GM18526 (cell line): ENCODE measurements around the gene ROBO4.

Source experiments
- POLR2A ChIP-seq: IDR thresholded peaks from 3 replicates; pipeline ENCODE4 v1.6.1; 2011; ENCODE audit not compliant: insufficient read length; ENCODE audit errors: extremely low read depth

Gene ROBO4

DNA sequence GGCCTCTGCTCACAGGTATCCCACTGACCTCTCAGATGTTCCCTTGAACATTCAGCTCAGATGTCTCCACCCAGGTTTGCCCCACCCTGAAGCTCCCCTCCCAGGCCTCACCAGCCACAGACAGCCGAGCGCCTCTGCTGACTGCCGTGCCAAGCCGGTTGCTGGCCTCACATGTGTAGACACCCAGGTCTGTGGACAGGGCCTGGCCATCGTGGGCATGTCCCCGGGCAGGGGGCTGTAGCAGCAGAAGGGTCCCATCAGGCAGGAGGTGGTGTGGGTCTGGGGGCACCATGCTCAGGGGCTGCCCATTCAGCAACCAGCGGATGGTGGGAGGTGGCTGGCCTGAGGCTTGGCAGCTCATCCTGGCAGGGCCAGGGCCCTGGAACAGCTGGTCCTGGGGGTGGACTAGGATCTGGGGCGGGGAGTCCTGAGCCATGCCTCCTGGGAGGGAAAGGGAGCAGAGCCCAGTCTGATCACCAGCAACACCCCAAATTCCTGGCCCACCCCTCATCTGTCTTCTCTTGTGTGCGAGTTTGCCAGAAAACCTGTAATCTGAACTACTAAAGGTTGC is 759 bp downstream of the ROBO4 start:
- no peak for TF ChIP-seq POLR2A

DNA sequence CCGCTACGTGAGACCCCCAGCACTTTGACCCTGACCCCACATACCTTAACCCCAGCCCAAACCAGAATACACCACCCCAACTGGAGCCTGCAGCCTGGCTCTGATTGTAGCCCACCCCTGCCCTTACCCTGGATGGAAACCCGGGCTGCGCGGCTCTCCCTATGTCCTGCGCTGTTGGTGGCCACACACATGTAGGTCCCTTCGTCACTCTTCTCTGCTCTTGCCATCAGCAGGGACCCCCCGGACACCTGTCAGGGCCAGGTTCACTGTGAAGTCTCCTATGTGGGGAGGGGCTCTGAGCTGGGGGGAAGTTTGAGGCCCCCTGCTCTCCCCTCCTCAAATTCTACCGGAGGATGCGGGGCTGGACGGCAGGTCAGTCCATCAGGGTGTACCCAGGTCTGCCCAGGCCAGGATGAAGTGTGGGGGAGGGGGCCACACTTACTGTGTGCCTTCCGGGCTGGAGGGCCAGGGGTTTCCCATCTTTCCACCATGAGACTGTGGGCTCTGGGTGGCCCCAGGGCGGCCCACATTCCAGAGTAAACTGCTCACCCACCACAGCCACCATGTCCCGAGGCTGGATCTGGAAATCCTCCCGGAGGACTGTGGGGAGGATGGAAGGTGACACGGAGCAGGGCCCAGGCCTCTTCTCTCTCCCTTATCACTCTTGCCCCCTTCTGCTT is 1.5 kb downstream of the ROBO4 start:
- no peak for TF ChIP-seq POLR2A

DNA sequence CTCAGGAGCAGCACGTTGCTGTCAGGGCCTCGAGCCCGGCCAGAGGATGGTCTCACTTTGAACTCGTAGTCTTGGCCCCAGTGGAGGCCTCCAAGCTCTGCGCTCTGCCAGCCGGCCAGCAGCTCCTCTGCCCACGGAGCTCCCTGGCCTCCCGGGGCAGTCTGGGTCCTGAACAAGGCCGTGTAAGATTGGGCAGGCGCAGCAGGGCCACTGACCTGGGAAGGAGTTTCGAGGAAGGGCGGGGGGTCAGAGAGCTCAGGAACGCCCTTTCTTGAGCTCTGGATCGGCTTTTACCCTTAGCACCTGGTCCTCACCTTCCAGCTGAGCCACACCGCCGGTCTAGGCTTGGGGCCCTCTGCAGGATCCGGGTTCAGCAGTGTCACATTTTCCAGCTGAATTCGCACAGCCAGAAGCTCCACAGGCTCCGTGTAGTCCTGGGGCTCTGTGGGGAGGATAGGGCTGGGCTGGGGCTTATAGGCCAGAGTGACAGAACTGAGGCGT is 2.1 kb downstream of the ROBO4 start:
- no peak for TF ChIP-seq POLR2A

DNA sequence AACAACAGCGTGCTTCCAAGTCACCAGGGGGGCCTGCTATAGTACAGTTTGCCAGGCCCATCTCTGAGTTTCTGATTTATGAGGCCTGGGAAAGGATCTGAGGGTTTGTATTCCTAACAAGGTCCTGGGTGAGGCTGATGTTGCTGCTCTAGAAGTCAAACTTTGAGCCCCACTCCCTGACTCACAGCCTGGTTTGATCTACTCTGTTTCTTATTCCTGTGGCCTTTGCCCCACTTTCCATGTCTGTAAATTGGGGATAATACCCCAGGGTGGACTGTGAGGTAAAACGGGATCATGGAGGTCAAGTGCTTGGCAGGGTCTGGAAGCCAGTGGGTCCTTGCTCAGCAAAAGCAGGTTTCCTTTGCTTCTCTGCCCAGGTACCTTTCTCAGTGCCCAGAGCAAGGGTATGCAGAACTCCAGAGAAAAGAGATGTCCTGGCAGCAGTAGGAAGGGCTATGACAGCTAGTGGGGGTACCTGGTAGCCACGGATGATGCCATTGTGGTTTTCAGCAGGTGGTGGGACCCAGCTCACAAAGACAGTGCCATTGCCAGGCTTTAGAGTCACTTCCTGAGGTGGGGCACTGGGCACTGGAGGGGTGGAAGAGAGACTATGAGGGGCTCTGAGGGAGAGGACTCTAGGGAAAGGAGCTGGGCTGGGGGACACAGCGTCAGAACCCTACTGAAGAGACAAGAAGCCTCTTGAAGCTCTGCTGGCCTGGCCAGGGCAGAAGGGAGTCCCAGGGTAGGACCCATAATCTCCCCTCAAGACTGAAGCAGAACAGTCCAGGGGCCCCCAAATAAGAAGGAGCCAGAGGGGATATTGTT is 2.8 kb downstream of the ROBO4 start:
- TF ChIP-seq POLR2A = no peak

DNA sequence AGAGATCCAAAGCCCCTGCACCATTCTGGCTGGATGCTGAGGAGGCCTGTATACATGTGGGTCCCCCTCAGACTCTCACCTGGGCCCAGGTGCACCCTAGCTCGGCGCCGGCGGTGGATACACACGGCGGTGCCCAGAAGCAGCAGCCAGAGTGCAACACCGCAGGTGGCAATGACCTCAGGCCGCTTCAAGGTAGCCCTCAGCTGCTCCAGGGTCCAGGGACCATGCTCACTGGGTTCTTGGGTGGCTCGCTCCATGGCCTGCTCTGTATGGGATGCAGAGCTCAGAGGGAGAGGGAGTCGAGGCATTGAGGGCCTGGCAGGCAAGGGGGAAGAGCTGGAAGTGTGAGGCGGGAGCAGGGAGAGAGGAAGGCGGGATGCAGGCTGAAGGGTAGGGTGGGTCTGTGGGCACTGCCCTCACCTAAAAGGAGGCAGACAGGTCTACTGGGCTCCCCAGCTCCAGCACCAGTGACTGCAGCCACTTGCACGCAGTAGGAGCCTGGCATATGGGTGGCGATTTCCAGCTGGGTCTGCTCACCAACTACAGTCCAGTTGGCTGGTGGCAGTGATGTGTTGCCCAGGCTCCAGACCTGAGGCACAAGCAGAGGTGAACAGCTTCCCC is 3.8 kb downstream of the ROBO4 start:
- TF ChIP-seq POLR2A = no peak

DNA sequence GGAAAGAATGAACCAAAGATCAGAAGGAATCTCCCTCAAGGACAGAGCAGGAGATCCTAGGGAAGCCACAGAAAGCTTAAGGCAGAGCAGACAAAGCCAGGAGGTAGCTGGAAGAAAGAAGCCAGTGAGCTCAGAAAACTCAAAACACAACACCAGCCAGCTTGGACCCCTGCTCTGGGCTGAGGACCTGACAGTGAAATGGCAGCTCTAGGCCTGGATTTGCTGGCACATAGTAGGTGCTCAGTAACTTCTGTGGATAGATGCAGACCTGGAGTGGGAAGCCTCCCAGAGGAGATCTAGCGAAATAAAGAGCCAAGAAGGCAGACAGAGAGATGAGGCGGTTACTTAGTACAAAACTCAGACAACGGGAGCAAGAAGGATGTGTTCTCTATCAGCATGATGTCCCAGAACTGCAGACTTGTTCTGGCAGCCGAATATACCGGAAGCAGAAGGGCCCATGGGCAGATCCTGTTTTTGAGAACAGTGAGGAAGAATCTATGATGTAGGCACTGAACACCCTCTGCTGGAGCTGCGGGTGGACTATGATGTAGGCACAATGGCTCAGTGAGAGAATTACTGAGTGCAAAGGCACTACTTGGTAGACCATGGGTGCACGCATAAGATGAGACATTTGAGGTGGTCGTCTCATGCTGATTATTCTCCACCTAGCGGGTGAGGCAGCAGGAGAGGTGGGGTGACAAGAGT is 4.8 kb downstream of the ROBO4 start:
- no peak for TF ChIP-seq POLR2A

DNA sequence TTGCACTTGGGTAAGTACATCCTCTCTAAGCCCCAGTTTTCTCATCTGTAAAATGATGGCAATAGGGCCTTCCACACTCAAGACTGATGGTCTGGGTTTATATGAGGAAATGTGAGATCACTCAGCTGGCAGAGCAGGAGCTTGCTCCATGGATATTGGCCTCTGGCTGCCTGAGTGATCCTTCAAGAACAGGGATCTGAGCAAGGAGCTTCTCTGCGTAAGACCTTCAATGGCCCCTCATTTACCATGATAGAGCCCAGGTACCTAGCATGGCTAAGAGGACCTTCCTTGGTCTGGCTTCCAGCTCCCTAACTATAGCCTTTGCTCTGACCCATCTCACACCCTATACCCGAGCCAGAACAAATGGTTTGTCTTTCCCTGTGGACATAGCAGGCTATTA is 5.5 kb downstream of the ROBO4 start:
- no peak for TF ChIP-seq POLR2A

DNA sequence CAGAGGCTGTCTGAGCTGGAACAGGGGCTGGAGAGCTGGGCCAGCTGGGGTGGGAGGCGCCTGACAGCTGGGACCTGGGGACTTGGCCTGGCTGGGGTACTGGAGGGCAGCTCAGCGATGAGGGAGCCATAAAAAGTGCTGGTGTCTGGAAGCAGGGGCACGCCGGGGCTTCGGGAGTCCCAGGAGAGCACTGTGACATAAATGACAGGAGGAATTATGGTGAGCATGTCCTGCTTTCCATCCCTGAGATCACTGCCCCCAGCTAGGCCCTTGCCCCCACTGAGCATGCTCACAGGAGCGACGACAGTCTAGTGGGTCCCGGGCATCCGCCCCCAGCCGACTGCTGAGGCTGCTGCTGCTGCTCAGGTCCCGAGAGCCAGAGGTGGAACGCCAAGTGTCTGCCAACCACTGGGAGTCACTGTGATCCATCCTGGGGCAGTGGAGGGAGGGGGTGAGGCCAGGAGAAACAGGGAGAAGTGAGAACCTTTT is 6.2 kb downstream of the ROBO4 start:
- no peak for TF ChIP-seq POLR2A

DNA sequence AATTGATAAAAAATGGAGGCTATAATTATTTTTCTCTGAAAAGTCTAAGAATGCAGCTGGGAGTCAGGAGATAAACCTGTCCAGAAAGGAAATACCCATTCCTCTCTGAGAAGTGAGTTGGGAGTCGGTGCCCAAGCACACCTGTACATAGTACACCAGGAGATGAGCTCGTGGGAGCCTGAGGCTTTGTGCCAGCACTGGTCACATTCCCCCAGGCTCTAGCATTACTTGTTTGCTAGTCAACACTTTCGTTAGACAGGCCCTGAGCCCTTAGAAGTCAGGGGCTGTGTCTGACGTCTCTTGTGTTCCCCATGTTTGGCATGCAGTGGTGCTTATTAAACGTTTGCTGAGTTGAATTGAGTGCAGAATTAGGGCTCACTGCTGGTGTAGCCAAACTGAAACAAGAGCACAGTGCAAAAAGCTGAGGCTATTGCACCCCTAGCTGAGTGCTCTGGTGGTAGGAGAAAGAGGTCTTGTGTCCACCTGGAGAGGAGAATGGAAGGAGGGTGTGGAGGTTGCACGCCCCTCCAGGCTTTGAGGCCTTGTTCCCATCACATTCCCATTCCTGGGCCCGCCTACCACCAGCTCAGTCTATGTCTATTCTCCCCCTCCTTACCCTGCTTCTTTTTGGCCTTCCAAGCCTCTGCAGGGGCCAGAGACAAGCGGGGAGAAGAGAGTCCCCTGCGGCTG is 6.8 kb downstream of the ROBO4 start:
- no peak for TF ChIP-seq POLR2A

DNA sequence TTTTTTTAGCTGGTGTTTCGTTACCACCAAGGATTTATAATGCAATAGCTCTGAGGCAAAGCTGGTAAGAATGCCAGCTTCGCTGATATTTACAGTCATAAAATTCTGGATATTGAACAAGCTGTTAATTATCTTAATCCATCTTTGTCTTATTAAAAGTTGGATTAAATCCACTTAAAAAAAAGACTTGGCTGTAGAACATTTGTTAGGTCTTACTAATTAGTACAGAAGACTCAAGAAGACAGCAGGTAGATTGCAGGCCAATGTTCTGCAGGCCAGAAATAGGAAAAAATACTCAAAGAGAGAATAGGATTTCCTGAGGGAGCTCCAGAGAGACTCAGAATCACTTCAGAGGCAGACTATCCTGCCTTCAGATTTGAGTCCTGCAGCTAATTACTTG is 7.5 kb downstream of the ROBO4 start:
- no peak for TF ChIP-seq POLR2A

DNA sequence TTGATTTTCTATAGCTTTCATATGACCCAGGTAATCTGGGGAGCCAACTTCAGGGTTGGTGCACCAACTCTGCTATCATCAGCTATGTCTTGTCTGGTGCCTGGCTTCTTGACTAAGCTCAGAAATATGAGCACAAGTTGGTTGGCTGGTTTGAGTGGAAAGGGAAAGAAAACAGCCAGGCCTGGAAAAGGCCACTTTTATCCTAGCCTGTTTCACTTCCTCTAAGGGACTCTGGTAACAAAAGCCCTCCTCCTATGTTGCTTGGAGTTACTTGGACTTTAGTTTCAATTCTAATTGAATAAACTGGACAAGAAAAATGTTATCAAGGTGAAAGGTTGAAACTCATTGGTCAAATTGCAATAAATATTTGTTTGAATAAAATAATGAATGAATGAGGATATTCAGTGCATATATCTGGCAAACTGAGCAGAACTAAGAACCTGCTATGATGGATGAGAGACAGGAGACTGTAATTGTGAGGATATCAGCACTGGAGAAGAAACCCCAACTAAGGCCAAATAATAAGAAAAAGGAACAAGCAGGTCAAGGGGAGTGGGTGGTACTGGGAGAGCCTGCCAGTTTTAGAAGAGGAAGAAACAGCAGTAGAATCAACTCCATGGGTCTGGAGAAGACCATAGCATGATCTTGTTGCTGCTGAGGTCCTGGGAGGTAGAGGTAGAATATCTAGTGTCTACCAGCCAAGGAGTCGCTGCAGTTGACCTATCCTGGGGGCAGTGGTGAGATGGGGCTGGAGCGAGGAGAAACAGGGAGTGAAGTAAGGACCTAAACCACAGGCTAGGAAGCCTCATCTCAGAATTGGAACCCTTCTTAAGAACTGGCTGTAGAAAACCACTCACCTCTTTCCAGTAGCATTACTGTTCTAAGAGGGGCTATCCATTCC is 8.2 kb downstream of the ROBO4 start:
- TF ChIP-seq POLR2A = no peak

DNA sequence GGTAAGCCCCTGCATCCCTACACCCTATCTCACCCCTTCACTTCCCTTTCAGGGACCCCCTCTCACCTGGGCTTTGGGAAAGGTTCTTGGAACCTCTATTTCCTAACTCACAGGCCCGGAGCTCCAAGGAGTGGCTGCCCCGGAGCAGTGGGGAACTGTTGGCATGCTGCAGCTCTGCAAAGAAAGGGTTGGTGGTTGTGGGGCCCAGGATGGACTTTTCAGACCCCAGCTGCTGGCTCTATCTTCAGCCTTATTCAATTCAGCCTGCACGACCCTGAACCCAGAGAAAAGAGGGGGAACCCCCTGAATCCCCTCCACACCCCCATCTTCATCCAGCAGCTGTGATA is 10.0 kb downstream of the ROBO4 start:
- TF ChIP-seq POLR2A = no peak

DNA sequence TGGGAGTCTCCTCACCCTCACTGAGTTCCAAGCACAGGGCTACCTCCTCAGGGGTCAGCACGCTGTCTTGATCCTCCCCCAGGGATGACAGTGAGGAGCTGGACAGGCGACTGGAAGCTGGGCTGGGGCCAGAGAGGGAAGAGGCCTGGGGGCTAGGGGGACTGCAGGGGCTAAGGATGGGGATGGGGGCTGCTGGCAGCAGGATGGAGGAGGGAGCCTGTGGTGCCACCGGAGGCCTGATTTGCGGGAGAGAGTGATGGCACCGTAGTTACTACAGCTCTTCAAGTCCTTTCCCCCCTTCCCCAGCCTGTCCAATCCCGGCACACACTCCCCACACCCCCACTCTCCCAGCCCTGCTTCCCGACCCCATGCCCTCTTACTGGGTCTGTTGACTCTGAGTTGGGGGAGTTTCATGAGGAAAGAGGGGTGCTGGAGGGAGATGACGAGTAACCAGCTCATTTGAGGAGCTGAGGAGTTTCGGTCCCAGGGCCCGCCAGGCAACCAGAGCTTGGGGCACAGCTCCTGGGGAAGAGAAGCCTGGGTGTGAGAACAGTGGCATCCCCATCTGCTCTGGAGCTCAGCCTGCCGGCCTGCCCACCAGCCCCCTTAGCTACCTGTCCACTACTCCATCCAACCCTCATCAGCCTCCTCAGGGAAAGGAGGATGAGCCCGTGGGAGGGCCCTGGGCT is 10.5 kb downstream of the ROBO4 start:
- no peak for TF ChIP-seq POLR2A
